Neuronal stem cell (in vitro differentiated cells): ENCODE measurements around the gene TUFT1.
A peak's percentile ranks its signal among the peaks of the same experiment; 100 is the strongest.

Experiments
- DNase-seq: peaks from one replicate; pipeline ENCODE4 v3.0.0-alpha.2; 2013; ENCODE audit warnings: low spot score
- H2AFZ ChIP-seq: one replicate; pipeline ENCODE4 v1.6.1; 2013; ENCODE audit warnings: mild to moderate bottlenecking, low read length, inconsistent platforms
- H2AK5ac ChIP-seq: 2 replicates; pipeline ENCODE4 v1.6.1; 2013; ENCODE audit warnings: low read depth, mild to moderate bottlenecking, inconsistent platforms, low read length, moderate library complexity, mixed read lengths
- H2BK120ac ChIP-seq: 2 replicates; pipeline ENCODE4 v1.6.1; 2013; ENCODE audit warnings: low read depth, mild to moderate bottlenecking, inconsistent platforms, low read length, moderate library complexity, mixed read lengths
- H2BK12ac ChIP-seq: one replicate; pipeline ENCODE4 v1.6.1; 2013; ENCODE audit warnings: low read length, inconsistent platforms
- H2BK15ac ChIP-seq: 2 replicates; pipeline ENCODE4 v1.6.1; 2013; ENCODE audit warnings: mild to moderate bottlenecking, low read length, inconsistent platforms, mixed read lengths
- H2BK5ac ChIP-seq: one replicate; pipeline ENCODE4 v1.6.1; 2013; ENCODE audit warnings: inconsistent platforms, mild to moderate bottlenecking, low read length, moderate library complexity
- H3K14ac ChIP-seq: one replicate; pipeline ENCODE4 v1.6.1; 2013; ENCODE audit warnings: low read length, inconsistent platforms
- H3K18ac ChIP-seq: 2 replicates; pipeline ENCODE4 v1.6.1; 2013; ENCODE audit warnings: low read length, inconsistent platforms
- H3K23ac ChIP-seq: 2 replicates; pipeline ENCODE4 v1.6.1; 2013; ENCODE audit warnings: low read depth, mild to moderate bottlenecking, mixed read lengths, low read length, inconsistent platforms; ENCODE audit not compliant: poor library complexity
- H3K27ac ChIP-seq: replicated peaks from 3 replicates; pipeline ENCODE4 v1.5.1; 2013; ENCODE audit warnings: low read length, inconsistent platforms
- H3K27me3 ChIP-seq, 3 experiments: 2 replicates each; pipeline ENCODE4 v1.6.1; 2013; ENCODE audit warnings: low read length in 3 of 3, mild to moderate bottlenecking in 2 of 3, inconsistent platforms in 1 of 3, low read depth in 1 of 3, mixed read lengths in 1 of 3, moderate library complexity in 1 of 3; ENCODE audit not compliant: control insufficient read depth in 3 of 3, insufficient read depth in 3 of 3
- H3K36me3 ChIP-seq, 2 donors: replicated peaks in 1 of 2; 2 replicates each; pipeline ENCODE4 v1.6.1; 2013; ENCODE audit warnings: low read length in 2 of 2; ENCODE audit not compliant: control insufficient read depth in 2 of 2, insufficient read depth in 2 of 2
- H3K4ac ChIP-seq: 2 replicates; pipeline ENCODE4 v1.6.1; 2013; ENCODE audit warnings: inconsistent platforms, mild to moderate bottlenecking, low read length, moderate library complexity
- H3K4me1 ChIP-seq, 2 donors: 1 replicate in 1 of 2; 2 replicates in 1 of 2; pipeline ENCODE4 v1.6.1; 2013; ENCODE audit warnings: low read length in 2 of 2, low read depth in 1 of 2; ENCODE audit not compliant: control insufficient read depth in 2 of 2, insufficient read depth in 1 of 2
- H3K4me2 ChIP-seq: one replicate; pipeline ENCODE4 v1.6.1; 2013; ENCODE audit warnings: mild to moderate bottlenecking, low read length, inconsistent platforms; ENCODE audit not compliant: insufficient read depth, poor library complexity, severe bottlenecking
- H3K4me3 ChIP-seq, 2 donors: 2 replicates each; pipeline ENCODE4 v1.5.1; 2013; ENCODE audit warnings: low read length in 2 of 2, mild to moderate bottlenecking in 2 of 2, inconsistent platforms in 1 of 2, moderate library complexity in 1 of 2
- H3K79me1 ChIP-seq: one replicate; pipeline ENCODE4 v1.6.1; 2013; ENCODE audit warnings: low read depth, mild to moderate bottlenecking, inconsistent platforms, low read length, moderate library complexity
- H3K9ac ChIP-seq: one replicate; pipeline ENCODE4 v1.6.1; 2013; ENCODE audit warnings: mild to moderate bottlenecking, low read depth, low read length, inconsistent platforms; ENCODE audit not compliant: poor library complexity
- H3K9me3 ChIP-seq, 2 donors: replicated peaks in 1 of 2; 2 replicates each; pipeline versions ENCODE3 to v1.6.1; 2013; ENCODE audit warnings: low read length in 2 of 2, mild to moderate bottlenecking in 2 of 2, inconsistent platforms in 1 of 2, low read depth in 1 of 2, mixed read lengths in 1 of 2, moderate library complexity in 1 of 2; ENCODE audit not compliant: control insufficient read depth in 2 of 2, insufficient read depth in 1 of 2
- H4K8ac ChIP-seq: one replicate; pipeline ENCODE4 v1.6.1; 2013; ENCODE audit warnings: low read depth, mild to moderate bottlenecking, inconsistent platforms, low read length, moderate library complexity
- H4K91ac ChIP-seq: one replicate; pipeline ENCODE4 v1.6.1; 2013; ENCODE audit warnings: low read length, low read depth, mild to moderate bottlenecking, inconsistent platforms; ENCODE audit not compliant: poor library complexity
- WGBS, 2 donors: extraction: QIAGEN DNeasy Blood & Tissue Kit; methylation state at CpG; one replicate each; pipeline ENCODE4 v1.1.7; 2013; ENCODE audit warnings: missing lambda C conversion rate in 2 of 2, mixed read lengths in 1 of 2; ENCODE audit not compliant: insufficient read length in 2 of 2, insufficient replicate concordance in 1 of 2; ENCODE audit errors: extremely low coverage in 2 of 2; 5-methylcytosine and 5-hydroxymethylcytosine counted together

The TUFT1 gene

GRCh38 chr1:151504252-151504651 lies 35.9 kb upstream of the TUFT1 start:
- no peak overlapping the region for H3K27ac ChIP-seq

GRCh38 chr1:151504759-151505158 lies 35.4 kb upstream of the TUFT1 start:
- Histone ChIP-seq H3K9ac (no peak overlapping the region), H3K4me2 (no peak overlapping the region), H2BK120ac (no peak overlapping the region), H2BK12ac (no peak overlapping the region), H3K4me1 (peaks cover 3 to 5% of the 10 kb centered on the region in 2 donors), H3K27ac (no peak overlapping the region), H3K4ac (no peak overlapping the region), H3K4me3 (no peak overlapping the region), H3K9me3 (no peaks in the 10 kb centered on the region), H3K18ac (no peak overlapping the region), H4K91ac (no peak overlapping the region), H3K14ac (no peak overlapping the region), H3K23ac (no peak overlapping the region), H2AFZ (no peak overlapping the region), H3K36me3 (no peaks in the 10 kb centered on the region), H3K79me1 (no peaks in the 10 kb centered on the region), H3K27me3 (peaks cover 0 to 11% (median 0%) of the 10 kb centered on the region in 3 experiments), H2BK5ac (no peak overlapping the region), H2AK5ac (no peak overlapping the region), H4K8ac (no peak overlapping the region), H2BK15ac (no peak overlapping the region)
- no peak for DNase-seq
- WGBS, 2 donors = no CpG with 5 or more reads among the region's 4 CpGs

More at GRCh38 chr1:151504252-151504651, 35.9 kb upstream of the TUFT1 start:
- no peak overlapping the region for H3K4me3 ChIP-seq
- peaks cover 3 to 5% of the 10 kb centered on the region in 2 donors for H3K4me1 ChIP-seq
- no peak overlapping the region for H2BK5ac ChIP-seq
- H3K36me3 ChIP-seq = no peaks in the 10 kb centered on the region
- H2AFZ ChIP-seq = no peak overlapping the region
- no peaks in the 10 kb centered on the region for H3K9me3 ChIP-seq
- no peaks in the 10 kb centered on the region for H3K79me1 ChIP-seq
- DNase-seq = no peak
- H2BK12ac ChIP-seq = no peak overlapping the region
- no peak overlapping the region for H3K9ac ChIP-seq
- H3K14ac ChIP-seq = no peak overlapping the region
- no peak overlapping the region for H2AK5ac ChIP-seq
- peaks cover 0 to 11% (median 0%) of the 10 kb centered on the region in 3 experiments for H3K27me3 ChIP-seq
- no peak overlapping the region for H3K4me2 ChIP-seq
- H2BK120ac ChIP-seq = no peak overlapping the region
- WGBS, 2 donors = no CpG with 5 or more reads among the region's 3 CpGs
- no peak overlapping the region for H4K8ac ChIP-seq
- H4K91ac ChIP-seq = no peak overlapping the region
- H3K18ac ChIP-seq = no peak overlapping the region
- no peak overlapping the region for H3K23ac ChIP-seq
- H3K4ac ChIP-seq = no peak overlapping the region
- H2BK15ac ChIP-seq = no peak overlapping the region

GRCh38 chr1:151508833-151509232 lies 31.3 kb upstream of the TUFT1 start:
- no peaks in the 10 kb centered on the region for H3K36me3 ChIP-seq
- no peak for DNase-seq

DNA sequence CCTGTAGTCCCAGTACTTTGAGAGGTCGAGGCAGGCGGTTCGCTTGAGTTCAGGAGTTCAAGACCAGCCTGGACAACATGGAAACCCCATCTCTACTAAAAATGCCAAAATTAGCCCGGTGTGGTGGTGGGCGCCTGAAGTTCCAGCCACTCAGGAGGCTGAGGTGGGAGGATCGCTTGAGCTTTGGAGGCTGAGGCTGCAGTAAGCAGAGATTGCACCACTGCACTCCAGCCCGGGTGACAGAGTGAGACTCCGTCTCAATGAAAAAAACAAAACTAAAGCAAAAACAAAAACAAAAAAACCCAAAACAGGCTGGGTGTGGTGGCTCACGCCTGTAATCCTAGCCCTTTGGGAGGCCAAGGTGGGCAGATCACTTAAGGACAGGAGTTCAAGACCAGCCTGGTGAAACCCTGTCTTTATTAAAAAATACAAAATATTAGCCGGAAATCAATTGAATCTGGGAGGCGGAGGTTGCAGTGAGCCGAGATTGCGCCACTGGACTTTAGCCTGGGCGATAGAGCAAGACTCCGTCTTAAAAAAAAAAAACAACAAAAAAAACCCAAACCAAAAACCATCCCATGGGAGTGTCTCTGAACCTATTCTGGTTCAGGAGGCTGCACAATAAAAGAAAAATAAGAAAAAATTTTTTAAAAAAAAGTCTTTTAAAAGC lies 30.6 kb upstream of the TUFT1 start:
- no peak overlapping the region for H2BK15ac ChIP-seq
- H3K9ac ChIP-seq = no peak overlapping the region
- H3K4me2 ChIP-seq = no peak overlapping the region
- H2AK5ac ChIP-seq = no peak overlapping the region
- H2AFZ ChIP-seq = no peak overlapping the region
- no peak overlapping the region for H3K23ac ChIP-seq
- no peaks in the 10 kb centered on the region for H3K36me3 ChIP-seq
- DNase-seq = no peak
- H3K4me1 ChIP-seq = peaks cover 21 to 22% of the 10 kb centered on the region in 2 donors
- H3K27ac ChIP-seq = peak overlapping the region; percentile 79
- no peak overlapping the region for H4K8ac ChIP-seq
- no CpG with 5 or more reads among the region's 15 CpGs for WGBS, 2 donors
- H3K79me1 ChIP-seq = peaks cover 2% of the 10 kb centered on the region
- H2BK12ac ChIP-seq = no peak overlapping the region
- H3K4me3 ChIP-seq = no peak overlapping the region
- no peak overlapping the region for H2BK5ac ChIP-seq
- H3K9me3 ChIP-seq = no peaks in the 10 kb centered on the region
- no peak overlapping the region for H3K18ac ChIP-seq
- no peak overlapping the region for H4K91ac ChIP-seq
- H3K14ac ChIP-seq = no peak overlapping the region
- no peak overlapping the region for H2BK120ac ChIP-seq
- H3K4ac ChIP-seq = no peak overlapping the region
- peaks cover 0 to 24% (median 0%) of the 10 kb centered on the region in 3 experiments for H3K27me3 ChIP-seq

More at GRCh38 chr1:151508833-151509232, 31.3 kb upstream of the TUFT1 start:
- Histone ChIP-seq H3K18ac (no peak overlapping the region), H3K14ac (no peak overlapping the region), H2BK12ac (no peak overlapping the region), H3K27me3 (peaks cover 0 to 25% (median 0%) of the 10 kb centered on the region in 3 experiments), H3K4me3 (no peak overlapping the region), H3K9me3 (no peaks in the 10 kb centered on the region), H3K27ac (no peak overlapping the region), H2BK120ac (no peak overlapping the region), H2BK5ac (no peak overlapping the region), H2AFZ (no peak overlapping the region), H4K8ac (no peak overlapping the region), H3K4me2 (no peak overlapping the region), H3K4me1 (peaks cover 20 to 22% of the 10 kb centered on the region in 2 donors), H3K4ac (no peak overlapping the region), H2AK5ac (no peak overlapping the region), H4K91ac (no peak overlapping the region), H3K9ac (no peak overlapping the region), H2BK15ac (no peak overlapping the region), H3K79me1 (peaks cover 2% of the 10 kb centered on the region), H3K23ac (no peak overlapping the region)
- WGBS, 2 donors = no CpG with 5 or more reads among the region's 6 CpGs
